C4-2B (cell line): Measurements from ENCODE around the gene ZNF423.

Experiments used
- H3K27ac ChIP-seq: fragments of 450-650 bp; 2 replicates; pipeline ENCODE4 v1.5.1; 2017
- CTCF ChIP-seq: fragments of 450-650 bp; conservative IDR thresholded peaks from 2 replicates; pipeline ENCODE4 v1.5.1; 2017; ENCODE audit warnings: mild to moderate bottlenecking
- ZFX ChIP-seq: fragments of 450-650 bp; IDR thresholded peaks from 2 replicates; pipeline ENCODE4 v1.6.1; 2017

ZNF423 gene

GRCh38 chr16:49866595-49867071 is 10.7 kb upstream of the ZNF423 start:
- TF ChIP-seq ZFX (no peak), CTCF (no peak)
- no peak overlapping the region for H3K27ac ChIP-seq

- no peak for TF ChIP-seq ZFX
- H3K27ac ChIP-seq: no peak overlapping the region
These were observed 6.8 kb upstream of the ZNF423 start for GRCh38 chr16:49862694-49863093.

- H3K27ac ChIP-seq: no peak overlapping the region
- no peak for TF ChIP-seq ZFX
- TF ChIP-seq CTCF: no peak
These were observed 5.4 kb upstream of the ZNF423 start for GRCh38 chr16:49861299-49861698.

- no peak overlapping the region for H3K27ac ChIP-seq
- TF ChIP-seq CTCF (no peak), ZFX (no peak)
These were observed 4.7 kb upstream of the ZNF423 start for GRCh38 chr16:49860593-49860992.

GRCh38 chr16:49859125-49859811 is 3.4 kb upstream of the ZNF423 start:
- TF ChIP-seq ZFX: no peak
- no peak for TF ChIP-seq CTCF
- H3K27ac ChIP-seq: no peak overlapping the region

GRCh38 chr16:49858200-49859124 is 2.5 kb upstream of the ZNF423 start:
- no peak overlapping the region for H3K27ac ChIP-seq
- TF ChIP-seq ZFX: no peak
- TF ChIP-seq CTCF: no peak

GRCh38 chr16:49857423-49858181 is 1.7 kb upstream of the ZNF423 start:
- no peak overlapping the region for H3K27ac ChIP-seq
- peak; percentile 91 for TF ChIP-seq CTCF
- TF ChIP-seq ZFX: no peak
